ENCODE data around the gene CYS1. TPM values are rescaled to one million over a fixed set of nuclear protein-coding genes. Genes with fewer than 3 reads are reported as not detected.
"Not testable (repeated sequence)": the region's sequence is repeated elsewhere in the genome, so short reads cannot be mapped to it uniquely, and the experiment has no call there.

Gene CYS1
- total RNA-seq, 1 donor from 2014 or later = 3.2 TPM

DNA sequence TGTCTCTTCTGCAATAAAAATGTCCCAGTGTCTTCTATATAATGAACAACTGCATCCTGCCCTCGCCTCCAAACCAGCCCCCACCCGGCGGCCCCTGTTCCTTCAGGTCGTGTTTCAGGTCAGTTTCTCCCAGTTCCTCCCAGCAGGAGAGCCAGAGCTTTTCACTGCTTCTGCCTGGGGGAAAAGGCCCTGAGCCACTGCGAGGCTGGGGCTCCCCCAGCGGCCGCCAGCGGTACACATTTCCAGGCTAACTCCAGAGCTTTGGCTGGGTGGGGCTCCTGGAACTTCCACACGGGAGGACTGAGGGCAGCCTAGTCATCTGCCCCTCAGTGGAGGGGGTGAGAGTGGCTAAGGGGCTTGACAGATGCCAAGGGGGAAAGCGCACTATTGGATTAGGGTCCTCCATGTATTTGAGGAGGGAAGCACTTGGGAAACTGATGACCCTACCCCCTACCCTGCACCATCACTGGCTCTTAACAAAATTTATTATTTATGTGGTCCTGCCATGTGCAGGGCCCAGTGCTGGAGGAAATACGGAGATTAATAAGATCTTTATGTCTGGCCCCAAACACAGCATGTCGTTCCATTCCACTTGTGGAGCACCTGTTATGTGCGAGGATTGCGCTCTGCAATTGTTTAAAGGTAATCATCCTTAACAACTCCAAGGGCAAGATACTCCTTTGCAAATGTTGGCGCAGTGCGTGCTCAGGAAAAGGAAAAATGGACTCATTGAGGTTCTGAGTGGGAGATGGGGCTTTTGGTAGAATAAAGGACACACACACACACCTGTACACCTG lies 17.3 kb upstream of the CYS1 start:
- intact Hi-C loops (cut with DNase I) = loop anchor here (5.0 kb wide), 1 partner anchor 285 kb away; no protein-coding TSS in a partner anchor
- DNase-seq (ENCODE audit: missing footprints) (peak; percentile 84), ATAC-seq (peak; percentile 93)

- DNase-seq (ENCODE audit: missing footprints) = no peak
- ATAC-seq = no peak
- intact Hi-C loops (cut with DNase I) = loop anchor here (5.0 kb wide), 1 partner anchor 284 kb away; no protein-coding TSS in a partner anchor
Measured at GRCh38 chr2:10096641-10097040, 16.4 kb upstream of the CYS1 start.

DNA sequence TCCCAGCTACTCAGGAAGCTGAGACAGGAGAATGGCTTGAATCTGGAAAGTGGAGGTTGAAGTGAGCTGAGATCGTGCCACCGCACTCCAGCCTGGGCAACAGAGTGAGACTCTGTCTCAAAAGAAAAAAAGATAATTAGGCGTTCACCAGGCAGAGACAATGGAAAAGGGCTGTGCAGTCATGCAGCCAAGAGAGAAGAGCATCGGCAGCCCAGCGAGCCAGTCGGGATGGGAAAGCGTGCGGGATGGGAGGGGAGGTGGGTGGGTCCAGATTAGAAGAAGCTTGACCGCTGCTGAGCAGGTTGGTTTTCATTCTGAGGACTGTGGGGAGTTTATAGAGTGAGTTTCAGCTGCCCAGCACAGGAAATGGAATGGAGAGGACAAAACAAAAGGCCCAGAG lies 15.0 kb upstream of the CYS1 start:
- DNase-seq (ENCODE audit: missing footprints) (no peak), ATAC-seq (no peak)
- intact Hi-C loops (cut with DNase I) = loop anchor here (5.0 kb wide), 1 partner anchor 283 kb away; no protein-coding TSS in a partner anchor

DNA sequence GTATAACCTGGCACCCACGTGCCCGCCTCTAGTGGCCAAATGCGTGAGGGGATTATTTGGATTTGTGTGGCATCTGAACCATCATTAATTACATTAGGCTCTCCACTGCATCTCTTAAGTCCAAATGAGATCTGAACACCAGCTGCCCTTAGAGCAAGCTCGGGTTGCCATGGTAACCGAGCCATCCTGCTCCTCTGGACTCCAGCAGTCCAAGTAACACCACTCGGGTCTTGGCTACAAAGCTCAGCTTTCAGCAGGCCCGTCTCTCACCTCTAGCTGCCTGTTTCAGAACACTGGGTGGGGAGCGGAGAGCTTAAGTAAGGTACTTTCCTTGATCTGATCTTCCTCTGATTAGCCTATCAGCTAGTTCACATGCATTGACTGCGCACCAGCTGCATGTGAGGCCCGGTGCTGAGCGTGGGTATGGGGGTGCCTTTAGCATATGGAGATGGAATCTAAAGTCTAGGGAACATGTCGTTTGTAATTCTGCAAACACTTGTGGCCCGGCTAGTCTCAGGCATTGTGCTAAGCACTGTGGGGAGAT lies 14.1 kb upstream of the CYS1 start:
- ATAC-seq = no peak
- no peak for DNase-seq (ENCODE audit: missing footprints)
- intact Hi-C loops (cut with DNase I) = no loop called here

- ATAC-seq; DNase-seq (ENCODE audit: missing footprints); intact Hi-C loops (cut with DNase I): not testable (repeated sequence)
Measured at GRCh38 chr2:10091889-10092244, 11.7 kb upstream of the CYS1 start.

DNA sequence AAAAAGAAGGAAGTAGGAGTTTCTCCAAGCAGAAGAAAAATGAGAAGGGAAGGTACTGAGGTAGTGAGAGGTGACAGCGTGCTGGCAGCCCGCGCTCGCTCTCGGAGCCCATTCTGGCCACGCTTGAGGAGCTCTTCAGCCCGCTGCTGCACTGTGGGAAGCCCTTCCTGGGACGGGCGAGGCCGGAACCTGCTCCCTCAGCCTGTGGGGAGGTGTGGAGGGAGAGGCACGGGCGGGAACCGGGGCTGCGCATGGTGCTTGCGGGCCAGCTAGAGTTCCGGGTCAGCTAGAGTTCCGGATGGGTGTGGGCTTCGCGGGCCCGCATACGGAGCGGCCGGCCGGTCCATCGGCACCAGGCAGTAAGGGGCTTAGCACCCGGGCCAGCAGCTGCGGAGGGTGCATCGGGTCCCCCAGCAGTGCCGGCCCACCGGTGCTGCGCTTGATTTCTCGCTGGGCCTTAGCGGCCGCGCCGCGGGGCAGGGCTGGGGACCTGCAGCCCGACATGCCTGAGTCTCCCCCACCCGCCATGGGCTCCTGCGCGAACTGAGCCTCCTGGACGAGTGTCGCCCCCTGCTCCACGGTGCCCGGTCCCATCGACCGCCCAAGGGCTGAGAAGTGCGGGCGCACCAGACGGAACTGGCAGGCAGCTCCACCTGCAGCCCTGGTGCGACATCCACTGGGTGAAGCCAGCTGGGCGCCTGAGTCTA lies 11.1 kb upstream of the CYS1 start:
- DNase-seq (ENCODE audit: missing footprints) (peak; percentile 76), ATAC-seq (no peak)
- intact Hi-C loops (cut with DNase I) = no loop called here

- intact Hi-C loops (cut with DNase I) = no loop called here
- no peak for DNase-seq (ENCODE audit: missing footprints)
- ATAC-seq = no peak
Measured at GRCh38 chr2:10089565-10090190, 9.5 kb upstream of the CYS1 start.

DNA sequence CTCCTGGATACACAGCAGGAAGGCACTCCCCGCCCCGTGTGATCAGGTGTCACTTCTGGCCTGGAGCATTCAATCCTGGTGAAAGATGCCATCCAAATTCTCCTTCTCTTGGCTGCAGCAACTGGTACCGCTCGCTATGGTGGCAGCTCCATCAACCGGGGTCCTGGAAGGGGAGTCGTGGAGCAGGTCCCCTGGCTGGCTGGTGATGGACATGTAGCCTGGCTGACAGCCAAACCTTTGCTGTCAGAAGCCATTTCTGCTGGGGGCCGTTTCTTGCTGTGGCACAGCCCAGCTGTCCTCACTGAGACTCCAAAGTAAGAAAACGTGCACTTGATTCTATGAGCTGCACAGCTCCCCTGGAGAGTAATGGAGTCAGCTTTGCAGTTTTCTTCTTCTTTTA lies 7.1 kb upstream of the CYS1 start:
- no peak for DNase-seq (ENCODE audit: missing footprints)
- intact Hi-C loops (cut with DNase I) = no loop called here
- no peak for ATAC-seq

DNA sequence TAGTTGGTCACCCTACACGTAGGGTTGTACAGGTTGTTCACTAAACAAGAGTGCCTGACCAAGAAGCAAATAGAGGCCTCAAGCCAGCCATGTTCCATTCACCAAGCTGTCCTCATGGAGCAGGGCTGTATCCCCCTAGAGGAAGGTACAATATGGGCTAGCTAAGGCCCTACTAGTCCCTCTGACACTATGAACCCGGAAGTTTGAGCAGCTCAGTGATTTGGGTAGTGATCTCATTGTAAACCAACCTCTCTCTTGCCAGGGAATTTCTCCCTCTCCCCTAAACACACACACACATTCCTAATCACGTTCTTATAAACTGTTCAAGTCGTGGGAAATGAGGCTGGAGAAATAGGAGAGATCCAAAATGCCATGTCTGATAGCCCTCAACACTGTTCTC lies 6.7 kb upstream of the CYS1 start:
- intact Hi-C loops (cut with DNase I) = no loop called here
- ATAC-seq = no peak

DNA sequence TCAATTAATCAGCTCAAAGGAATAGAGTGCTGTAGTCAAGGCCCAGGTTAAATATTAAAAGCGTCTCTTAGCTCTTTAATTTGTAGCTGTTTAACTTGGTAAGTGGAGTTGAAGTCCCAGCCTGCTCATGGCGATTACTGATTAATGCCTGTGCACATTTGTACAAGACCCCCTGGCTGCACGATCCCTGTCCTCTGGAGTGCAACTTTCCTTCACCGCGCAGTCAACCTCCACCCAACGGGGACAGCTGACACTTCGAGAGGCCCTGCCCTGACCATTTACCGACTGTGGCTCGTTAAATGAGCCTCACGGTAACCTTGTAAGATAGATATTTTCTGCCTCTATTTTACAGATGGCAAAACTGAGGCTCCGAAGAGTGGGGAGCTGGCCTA lies 5.5 kb upstream of the CYS1 start:
- no peak for ATAC-seq

More for the DNA sequence above, 6.7 kb upstream of the CYS1 start:
- no peak for DNase-seq (ENCODE audit: missing footprints)

GRCh38 chr2:10085043-10085667 lies 4.9 kb upstream of the CYS1 start:
- no peak for DNase-seq (ENCODE audit: missing footprints)
- no peak for ATAC-seq
- intact Hi-C loops (cut with DNase I) = no loop called here

More for the DNA sequence above, 5.5 kb upstream of the CYS1 start:
- no peak for DNase-seq (ENCODE audit: missing footprints)
- intact Hi-C loops (cut with DNase I) = no loop called here

DNA sequence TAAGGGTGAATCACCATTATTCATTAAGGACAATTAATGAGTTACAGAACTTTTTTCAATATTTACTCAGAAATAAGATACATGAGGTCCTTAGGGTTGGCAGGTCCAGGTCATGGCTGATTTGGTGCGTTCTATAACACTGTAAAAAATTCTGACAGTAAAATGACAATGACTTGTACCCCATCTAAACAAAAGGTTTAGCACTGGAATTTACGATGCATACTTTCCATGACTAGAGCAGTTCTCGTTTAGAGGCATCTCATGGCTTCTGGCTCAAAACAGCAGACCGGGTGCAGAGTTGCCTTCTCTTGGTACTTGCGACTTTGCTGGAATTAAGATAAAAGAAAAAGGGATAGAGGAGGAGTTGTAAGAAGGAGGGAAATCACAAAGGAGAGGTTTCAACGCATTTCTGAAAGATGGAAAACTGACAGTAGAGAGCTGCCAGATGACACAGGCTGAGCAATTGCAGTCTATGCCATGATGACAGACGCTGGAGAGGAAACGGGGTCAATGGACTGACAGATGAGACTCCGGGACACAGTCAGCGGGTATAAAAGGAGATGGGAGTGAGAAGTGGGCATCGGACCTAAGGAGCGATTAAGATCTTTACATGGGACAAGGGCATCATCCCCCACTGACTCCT lies 4.1 kb upstream of the CYS1 start:
- intact Hi-C loops (cut with DNase I) = no loop called here
- DNase-seq (ENCODE audit: missing footprints) (no peak), ATAC-seq (no peak)

DNA sequence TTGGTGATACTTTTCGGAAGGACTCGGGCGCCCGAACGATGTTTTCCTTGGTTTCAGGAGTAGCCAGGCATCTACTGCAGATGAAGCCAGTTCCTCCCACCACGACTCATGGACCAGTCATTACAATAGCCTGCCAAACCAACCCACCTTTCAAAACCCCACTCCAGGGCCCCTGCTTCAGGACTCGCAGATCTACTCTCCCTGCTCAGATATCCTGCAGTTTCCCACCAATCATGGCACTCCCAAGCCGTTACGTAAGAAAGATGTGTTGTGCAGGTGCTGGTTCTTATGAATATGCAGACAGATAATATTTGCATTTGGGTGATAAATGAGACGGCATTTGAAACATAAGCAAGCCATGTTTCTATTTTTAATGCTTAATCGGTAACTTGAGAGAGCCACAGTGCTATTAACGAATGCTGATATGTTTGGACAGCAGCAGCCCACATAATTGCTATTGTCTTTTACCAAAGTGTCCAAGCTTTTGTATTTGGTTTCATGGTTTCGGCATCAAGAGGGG lies 3.5 kb upstream of the CYS1 start:
- intact Hi-C loops (cut with DNase I) = no loop called here
- ATAC-seq = no peak
- no peak for DNase-seq (ENCODE audit: missing footprints)

DNA sequence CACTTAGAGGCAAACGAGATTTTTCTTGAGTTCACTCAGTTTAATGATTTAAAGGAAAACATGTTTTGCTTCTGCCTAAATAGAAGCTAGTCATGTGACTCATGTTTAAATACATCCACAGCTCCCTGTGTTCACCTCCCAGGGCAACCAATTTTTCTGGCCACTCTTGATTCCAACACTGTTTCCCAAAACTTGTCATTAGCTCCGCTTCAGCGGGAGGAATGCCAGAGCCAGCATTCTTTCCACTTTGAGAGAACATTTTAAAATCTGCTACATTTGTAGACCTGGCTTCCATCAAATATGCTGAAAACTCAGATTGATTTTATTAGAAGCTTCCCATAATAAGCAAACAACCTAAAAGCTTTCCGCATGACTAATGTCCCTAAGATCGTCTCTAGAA lies 2.8 kb upstream of the CYS1 start:
- DNase-seq (ENCODE audit: missing footprints) (no peak), ATAC-seq (no peak)
- intact Hi-C loops (cut with DNase I) = no loop called here

GRCh38 chr2:10080536-10081304 lies 509 bp upstream of the CYS1 start:
- intact Hi-C loops (cut with DNase I) = no loop called here
- DNase-seq (ENCODE audit: missing footprints) (no peak), ATAC-seq (no peak)

DNA sequence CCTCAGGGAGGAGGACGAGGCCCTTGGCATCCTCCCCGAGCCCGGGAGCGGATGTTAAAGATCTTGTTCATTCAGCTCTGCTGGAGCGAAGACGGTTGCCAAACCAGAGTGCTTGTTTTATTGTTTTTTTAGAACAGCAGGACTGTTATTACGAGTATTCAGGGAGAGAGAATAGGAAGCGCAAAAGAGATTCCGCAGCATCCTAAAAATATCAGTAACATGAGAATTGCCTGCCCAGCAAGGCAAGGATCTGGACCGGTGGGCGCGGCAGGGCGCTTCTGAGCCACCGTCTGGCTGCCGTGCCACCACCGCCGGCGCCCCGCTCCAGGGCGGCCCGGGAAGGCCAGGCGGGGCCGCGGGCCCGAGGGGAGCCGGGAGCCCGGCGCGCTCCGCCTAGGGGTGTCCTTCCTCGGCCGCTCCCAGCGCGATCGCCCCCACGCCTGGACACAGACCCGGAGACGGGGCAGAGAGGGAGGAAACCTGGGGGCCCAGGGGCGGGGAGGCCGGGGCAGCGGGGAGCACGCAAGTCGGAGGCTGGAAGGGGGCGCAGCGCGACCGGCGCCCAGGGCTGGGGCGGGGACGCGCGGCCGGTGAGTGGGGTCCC lies 843 bp downstream of the CYS1 start:
- intact Hi-C loops (cut with DNase I) = no loop called here
- peak; percentile 73 for ATAC-seq
- peak; percentile 78 for DNase-seq (ENCODE audit: missing footprints)

DNA sequence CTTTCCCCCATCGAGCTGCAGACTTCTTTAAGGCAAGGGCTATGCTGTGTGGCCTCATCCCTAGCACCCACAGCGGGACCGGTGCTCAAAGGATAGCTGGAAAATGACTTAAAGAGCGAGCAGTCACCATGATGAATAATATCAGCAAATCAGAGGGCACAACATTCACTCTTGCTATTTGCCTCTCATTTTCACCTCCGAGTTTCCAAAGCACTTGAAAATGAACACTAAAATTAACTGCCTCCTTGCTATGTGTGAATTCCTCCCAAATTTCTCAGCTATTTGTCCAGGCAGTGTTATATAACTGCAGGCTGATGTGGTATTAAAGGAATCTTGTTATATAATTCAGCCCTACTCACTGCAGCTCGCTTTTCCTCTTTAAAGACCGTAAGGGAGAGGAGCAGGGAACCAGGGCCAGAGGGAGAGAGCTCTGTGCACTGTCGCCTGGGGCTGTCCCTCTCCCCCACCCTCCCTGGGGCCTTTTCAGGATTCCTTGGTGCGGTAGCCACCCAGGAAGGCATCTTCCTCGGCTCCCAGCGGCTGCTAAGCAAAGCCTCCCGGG lies 1.4 kb downstream of the CYS1 start:
- intact Hi-C loops (cut with DNase I) = no loop called here
- DNase-seq (ENCODE audit: missing footprints) = no peak
- ATAC-seq = peak; percentile 42
